Nucleus accumbens (tissue), 56 donors: Measurements from ENCODE around the gene ERG.

Experiments
- DNase-seq, 56 donors: peaks; one replicate each; lab custom pipeline; 2025; lab: John Stamatoyannopoulos, UW

Gene ERG, protein sequence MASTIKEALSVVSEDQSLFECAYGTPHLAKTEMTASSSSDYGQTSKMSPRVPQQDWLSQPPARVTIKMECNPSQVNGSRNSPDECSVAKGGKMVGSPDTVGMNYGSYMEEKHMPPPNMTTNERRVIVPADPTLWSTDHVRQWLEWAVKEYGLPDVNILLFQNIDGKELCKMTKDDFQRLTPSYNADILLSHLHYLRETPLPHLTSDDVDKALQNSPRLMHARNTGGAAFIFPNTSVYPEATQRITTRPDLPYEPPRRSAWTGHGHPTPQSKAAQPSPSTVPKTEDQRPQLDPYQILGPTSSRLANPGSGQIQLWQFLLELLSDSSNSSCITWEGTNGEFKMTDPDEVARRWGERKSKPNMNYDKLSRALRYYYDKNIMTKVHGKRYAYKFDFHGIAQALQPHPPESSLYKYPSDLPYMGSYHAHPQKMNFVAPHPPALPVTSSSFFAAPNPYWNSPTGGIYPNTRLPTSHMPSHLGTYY

DNA sequence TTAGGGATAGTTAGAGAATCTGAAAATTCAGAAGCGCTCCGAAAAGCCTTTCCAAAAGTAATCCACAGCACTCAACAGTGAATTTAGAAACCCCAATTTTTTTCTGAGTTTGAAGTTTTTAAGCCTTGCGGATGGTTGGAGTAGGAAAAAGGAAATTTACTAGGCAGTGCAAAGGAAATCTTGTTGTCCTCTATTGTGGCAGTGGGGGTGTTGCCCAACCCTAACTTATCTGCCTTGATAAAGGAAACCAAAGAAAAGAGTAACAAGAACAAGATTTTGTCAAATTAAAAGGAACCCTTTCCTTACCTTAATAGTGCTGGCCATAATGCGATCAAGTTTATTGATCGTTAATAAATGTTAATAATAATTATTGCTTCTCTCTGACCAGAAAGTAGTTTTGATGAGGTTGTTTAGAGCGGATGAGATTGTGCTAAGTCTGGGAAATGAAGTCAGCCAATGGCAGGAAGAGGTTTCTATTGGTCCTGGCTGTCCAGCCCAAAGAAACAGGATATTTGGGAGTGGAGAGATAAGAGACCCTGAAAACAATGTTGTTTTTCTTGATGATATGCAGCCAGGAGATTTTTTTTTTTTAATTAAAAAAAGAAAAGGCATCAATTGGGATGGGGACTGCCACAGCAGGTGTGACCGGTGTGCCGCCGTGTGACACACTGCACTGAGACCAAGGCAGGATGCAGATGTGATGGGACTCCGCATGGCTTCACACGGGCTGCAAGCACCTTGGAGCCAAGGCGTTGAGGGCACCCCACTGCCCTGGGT is at the start of gene ERG:
Gene ERG (minus strand): TSS at position 421 of the 777 bp plus-strand sequence. CDS start 97 bp downstream, at position 324.
- no peak for DNase-seq

DNA sequence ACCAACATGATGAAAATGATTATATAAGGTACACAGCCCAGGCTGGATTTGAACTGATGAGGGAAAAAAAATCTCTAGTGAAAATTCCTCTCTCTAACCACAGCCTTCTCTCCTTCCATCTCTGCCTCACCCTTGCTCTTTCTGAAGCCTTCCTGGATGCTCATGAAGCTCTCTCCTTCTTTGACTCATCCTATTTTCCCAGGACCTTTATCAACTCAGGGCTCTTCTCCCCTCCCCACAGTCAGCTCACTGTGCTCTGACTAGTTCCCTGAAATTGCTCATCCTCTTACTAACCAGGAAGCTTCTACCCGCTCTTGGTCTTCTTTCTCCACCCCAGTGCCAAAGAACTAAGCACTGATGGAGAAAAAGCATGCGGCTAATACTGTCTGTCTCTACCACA is 46.4 kb upstream of the ERG start:
- no peak for DNase-seq

DNA sequence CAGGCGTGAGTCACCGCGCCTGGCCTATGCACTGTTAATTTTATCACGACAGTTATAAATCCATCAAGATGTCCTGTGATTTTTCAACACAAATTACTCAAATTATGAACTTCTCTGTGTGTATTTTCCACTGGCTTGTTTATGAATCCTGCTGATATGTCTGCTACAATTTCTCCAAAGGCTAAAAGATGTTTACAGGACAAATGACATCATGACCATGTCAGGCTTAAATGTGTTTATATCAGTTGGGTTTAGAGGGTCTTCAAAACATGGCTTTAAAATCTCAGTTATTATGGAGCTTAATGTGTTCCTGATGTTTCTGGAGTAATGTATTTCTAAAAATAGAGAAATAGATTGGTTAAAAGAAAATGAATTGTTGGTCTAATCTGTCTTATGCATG is 44.0 kb upstream of the ERG start:
- DNase-seq, result no peak

DNA sequence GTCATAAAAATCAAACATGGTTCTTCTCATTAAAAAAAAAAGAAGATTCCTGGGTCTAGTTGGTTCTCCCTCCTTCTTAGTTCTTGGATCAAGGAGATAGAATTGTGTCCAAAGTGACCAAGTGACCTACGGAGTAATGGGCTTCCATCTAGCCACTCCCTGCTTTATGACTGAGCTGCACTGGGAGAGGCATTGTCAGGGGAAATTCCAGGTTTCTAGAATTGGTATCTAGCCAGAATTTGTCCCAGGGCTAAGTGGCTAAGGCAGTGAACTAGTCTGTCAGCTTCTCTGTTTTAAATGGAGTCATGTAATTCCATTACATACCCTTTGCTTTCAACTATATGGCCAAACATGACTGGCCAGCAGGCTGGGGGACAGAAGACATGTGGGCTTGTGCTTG is 40.1 kb upstream of the ERG start:
- no peak for DNase-seq

DNA sequence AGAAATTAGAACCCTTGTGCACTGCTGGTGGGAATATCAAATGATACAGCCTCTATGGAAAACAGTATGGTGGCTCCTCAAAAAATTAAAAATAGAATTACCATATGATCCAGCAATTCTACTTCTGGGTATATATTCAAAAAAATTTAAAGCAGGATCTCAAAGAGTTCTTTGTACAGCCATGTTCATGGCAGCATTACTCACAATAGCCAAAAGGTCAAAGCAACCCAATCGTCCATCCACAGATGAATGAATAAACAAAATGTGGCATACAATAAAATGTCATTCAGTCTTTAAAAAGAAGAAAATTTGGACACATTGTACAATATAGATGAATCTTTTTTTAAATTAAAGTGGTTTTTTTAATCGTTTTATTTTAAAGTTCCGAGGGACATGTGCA is 36.3 kb upstream of the ERG start:
- no peak for DNase-seq

DNA sequence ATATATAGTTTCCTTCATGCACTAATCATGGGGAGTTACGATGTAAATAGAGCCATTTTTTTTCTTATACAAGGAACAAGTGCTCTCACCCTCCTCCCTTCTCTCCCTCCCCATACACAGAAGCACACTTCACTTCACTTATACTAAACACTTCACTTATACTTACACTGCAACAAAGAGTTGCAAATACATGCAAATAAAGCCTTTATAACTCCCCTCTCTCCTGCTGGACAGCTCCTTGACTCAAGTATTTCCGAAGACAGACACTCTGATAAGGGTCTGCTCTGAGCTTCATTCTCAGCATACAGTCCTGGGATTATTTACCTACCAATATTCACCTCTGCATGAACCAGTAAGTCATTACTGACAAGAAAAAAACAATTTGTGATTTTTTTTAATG is 35.6 kb upstream of the ERG start:
- no peak for DNase-seq

DNA sequence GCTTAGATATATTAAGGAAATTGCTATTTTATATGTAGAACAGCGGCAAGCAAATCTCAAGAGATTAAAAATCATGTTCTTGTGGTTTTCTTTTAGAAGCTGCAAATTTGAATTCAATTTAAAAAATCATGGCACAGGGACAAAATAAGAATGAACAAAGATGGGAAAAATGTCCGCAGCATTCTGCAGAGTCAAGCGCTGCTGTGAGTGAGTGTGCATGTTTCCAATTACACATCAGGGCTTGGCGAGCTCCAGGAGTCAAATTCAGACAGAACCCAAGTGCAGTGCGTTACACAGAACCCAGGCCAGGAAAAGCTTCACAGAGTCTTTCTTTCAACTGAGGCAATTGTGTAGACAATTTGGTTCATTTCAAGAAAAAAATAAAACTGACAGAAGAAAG is 33.3 kb upstream of the ERG start:
- DNase-seq, result no peak

DNA sequence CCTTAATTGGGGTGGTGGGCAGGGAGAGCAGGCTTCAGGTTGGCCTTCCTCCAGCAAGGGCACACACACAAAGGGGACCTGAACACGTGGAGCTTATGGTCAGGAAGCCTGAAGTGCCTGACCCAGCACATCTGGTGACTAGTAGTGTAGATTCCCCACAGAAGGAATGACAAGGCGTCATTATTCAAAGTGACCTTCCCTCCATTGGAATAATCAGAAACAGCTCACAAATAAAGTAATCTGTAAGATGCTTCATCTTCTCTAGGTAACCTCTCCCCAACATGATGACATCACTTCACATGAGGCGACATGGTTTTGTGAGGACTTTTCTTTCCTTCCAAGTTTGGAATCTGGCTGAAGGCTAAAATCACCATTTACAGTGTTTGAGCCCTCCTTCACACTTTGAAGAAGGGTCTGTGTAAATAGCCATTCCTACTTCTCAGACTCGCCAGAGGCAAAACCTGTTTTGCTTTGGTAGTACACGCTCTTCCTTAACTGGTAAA is 32.8 kb upstream of the ERG start:
- no peak for DNase-seq

DNA sequence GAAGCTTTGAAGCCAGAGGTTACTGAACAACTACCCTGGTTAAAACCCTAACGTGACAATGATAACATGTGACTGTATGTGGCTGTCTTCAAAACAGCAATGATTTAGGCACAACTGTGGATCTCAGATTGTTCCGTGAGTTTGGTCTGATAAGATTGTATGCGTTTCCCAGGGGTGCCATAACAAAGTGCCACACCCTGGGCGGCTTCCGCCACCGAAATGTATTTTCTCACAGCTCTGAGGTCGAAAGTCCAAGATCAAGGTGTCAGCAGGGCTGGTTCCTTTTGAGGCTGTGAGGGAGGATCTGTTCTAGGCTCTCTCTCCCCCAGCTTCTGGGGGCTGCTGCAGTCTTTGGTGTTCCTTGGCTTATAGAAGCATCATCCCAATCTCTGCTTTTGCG is 29.5 kb upstream of the ERG start:
- DNase-seq, result no peak

DNA sequence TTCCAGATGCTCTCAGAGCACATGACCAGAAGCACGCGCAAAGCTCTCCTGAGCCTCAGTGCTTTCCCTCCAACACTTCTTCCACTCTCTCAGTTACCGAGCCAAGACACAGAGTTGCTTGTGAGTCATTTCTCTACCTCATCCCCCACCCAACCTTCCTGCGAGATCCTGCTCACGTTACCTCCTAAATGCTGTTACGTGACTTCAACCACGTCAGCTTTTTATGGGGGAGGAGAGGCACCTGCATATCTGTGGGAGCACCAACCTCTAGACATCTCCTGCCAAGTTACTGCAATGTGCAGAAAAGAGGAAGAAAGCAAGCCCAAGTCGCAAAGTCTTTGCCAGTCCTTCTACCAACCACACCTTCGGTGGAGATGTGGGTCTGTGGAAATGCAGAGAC is 27.2 kb upstream of the ERG start:
- DNase-seq, result peak in 9 of 56 donors; percentile 1 to 18 (median 5)

DNA sequence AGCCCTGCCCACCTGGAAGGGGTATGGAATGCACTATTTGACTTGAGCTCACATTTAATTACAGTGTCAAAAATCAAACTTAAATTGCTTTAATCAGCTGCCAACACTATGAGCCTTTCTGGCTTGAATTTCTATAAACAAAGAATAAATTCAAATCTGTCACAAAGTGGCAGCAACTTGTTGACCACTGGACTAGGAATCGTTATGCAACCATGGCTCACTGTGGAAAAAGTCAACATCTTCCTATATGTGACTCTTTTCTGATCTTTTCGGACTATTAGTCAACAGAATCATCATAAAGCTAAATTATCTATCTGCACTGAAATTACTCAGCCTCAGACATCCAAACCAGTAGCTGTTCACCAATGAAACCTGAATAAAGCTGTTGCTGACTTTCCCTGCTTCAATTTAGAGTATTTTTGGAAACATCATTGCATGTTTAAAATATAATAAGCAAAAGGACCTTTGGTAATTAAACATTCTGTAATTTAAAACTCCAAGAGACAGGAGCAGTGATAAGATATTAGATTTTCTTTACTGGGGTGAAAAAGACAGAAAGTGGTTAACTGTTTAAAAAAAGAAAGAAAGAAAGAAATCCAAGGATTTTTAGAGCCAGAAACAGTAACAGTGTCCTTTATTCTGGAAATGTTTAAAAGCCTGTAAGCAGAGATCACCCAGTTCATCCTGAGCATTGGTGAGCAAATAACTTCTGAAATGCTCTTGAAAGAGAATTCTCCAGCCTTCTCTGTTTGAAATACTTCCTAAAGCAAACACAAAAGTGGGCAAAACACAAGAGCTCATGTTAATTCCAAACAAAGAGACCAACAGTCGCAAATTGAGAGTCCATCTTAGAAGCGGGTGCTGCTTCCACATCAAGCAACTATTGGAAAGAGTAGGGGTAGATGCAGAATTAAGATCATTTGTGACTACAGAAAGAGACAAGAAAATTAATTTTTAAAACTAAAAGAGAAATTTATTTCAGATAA is 26.2 kb upstream of the ERG start:
- no peak for DNase-seq

DNA sequence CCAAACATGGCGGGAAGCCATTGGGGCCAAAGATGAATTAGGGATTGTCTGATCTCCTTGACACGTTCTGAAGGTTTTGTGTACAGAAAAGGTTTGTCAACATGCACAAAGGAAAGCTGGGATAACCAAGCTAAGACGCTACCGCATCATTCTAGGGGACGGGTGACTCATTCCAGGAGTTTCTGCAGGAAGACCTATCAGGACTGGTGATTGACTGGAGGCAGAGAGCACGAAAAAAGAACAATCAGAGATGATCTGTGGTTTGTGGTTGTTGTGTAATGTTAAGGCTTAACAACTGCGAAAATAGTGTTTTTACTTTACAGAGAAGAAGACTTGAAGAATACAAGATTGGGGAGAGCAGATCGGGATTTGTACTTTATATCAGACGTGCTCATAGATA is 22.2 kb upstream of the ERG start:
- no peak for DNase-seq

DNA sequence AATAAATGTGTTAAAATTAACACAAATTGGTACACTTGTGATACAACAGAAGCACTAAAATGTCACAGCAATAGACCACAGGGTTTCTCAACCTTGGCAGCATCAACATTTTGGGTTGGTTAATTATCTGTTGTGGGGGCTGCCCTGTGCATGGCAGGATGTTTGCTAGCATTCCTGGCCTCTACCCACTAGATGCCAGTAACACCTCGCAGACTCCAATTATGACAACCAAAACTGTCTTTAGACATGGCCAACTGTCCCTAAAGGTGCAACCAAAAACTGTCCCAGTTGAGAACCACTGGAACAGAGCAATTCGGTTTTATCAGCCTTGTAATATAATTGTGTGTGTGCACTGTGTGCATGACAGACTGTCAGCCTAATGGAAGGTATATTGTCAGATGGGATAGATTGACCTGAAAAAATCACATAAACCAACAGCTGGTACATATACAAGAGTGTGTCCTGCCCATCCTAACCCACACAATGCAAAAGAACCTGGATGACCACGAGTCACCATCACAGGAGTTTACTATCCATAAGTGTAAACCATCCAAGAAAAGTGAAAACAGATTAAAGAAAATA is 13.5 kb upstream of the ERG start:
- no peak for DNase-seq

DNA sequence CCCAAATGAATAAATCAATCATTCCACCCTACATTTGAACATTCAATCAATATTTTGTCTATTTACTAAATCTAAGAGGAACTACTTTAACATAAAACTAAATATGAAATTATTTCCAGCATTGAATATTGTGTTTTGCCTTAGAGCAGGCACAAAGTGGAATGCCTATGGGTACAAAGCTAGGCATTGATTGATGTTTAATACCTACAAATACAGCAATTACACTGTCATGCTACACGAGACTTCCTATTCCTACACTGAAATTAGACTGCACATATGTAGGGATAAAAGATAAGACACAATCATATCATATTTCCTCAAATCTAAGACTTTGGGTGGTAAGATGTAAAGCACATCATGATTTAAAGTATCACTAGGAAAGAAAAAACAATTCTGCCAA is 12.9 kb upstream of the ERG start:
- DNase-seq, result no peak

DNA sequence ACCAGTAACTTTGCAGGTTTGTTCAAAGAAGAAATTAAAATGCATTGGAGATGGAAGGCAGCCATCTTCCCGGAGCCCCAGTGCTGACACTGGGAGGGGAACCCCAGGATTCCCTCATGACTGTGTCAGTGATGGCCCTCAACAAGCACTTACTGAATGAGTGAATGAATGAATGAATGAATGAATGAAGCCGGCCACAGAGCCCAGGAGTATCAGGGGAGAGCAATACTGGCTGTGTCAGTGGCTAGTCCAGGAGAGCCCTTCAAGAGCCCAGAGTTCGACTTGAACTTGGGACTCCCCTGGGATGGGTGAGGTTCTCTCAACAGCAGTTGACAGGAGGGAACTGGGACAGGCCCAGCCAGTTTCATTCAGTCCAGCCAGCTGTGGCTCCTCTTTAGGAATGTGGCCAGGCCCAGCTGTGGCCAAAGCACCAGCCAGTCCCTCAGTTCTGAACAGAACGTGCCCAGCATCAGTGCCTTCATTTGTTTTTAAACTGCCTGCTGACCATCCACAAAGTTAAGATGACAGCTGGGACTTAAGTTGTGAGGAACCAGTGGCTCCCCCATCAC is 9.2 kb upstream of the ERG start:
- no peak for DNase-seq

DNA sequence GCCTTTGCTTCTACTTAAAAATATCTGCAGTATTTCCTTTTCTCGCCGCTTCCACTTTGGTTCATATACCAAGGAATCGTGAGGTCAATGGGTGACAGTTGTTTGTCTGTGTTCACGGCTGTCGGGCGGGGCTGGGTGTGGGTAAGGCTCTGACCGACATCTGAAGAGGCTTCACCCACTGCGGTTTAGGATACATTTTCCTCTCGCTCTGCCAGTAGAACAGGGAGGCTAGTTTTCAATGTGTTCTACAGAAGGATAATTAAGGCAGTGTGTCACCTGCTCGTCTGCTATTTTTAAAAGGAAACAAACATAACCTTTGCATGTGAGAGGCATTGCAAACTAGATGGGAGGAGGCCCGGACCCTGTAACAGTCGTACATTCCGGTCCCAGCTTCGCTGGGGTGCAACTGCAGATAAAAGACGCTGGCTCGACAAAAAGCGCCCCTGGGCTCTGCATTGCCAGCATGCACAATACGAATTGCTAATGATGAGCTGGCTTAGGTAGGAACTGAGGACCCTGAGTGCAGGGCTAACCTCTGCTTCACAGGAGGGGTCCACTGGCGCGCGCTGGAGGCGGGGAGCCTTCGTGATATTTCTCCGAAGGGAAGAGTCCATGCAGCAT is 8.5 kb upstream of the ERG start:
- DNase-seq, result no peak

DNA sequence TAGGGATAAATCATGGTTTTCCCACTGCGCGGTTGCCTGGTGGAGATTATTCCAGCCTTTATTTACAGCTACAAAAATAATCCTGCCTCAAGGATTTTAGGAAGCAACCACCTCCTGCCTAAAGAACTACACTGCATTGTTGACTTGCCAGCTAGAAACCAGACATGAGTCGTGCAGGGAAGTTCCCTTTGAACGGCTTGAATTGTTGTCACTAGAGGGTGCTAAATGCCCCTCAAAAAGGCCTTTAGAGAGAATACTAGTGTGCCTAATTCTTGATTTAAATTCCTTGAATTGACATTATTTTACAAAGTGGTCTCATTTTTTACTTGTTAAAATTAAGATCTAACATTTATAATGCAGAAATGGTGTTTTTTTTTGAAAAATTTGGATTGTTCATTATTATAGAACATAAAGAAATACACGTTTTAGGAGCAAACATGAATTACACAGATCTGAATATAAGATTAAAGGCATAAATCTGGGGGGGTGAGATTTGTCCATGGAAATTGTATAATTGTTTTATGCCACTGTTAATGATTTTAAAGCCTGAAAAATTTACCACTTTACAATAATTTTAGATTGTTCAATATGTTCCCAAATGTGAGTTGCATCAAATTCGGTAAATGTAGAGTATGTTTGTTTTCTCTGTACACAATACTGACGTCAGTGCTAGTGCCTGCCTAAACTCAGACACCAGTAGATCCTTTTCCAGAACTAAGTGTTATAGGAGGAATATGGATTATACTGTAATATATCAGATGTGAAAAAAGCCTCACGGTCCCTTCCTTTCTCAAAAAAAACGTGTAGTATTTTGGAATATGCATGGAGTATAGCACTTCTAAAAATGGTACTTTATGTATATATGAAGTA is 7.6 kb upstream of the ERG start:
- DNase-seq, result peak in 15 of 56 donors; percentile 1 to 49 (median 9)

DNA sequence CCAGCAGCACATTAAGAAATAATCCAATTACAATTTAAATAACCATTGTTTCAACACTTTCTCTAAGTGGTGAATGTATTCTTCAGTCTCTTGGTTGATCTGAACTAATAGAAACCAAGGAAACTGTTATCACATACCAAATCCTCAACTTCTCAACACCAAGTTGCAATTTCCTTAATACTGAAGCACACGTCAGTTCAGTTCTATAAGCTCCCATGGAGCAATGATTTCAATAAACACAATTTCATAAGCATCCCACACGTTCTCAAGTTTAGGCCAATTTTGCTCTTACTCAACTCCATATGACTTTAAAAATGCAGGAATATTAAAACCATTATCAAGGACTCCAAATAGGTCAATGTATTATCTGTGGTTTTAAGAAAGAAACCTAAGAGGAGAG is 5.8 kb upstream of the ERG start:
- no peak for DNase-seq
